Renal cortex interstitium (tissue), 11 donors: ENCODE measurements around the gene CTDSP1. TPM values are rescaled to one million over a fixed set of nuclear protein-coding genes. Genes with fewer than 3 reads are reported as not detected.

Experiments used
- DNase-seq, 11 donors: peaks; one replicate each; pipeline ENCODE4 v3.0.0-alpha.2; 2013; ENCODE audit warnings: low read depth in 9 of 11, low spot score in 4 of 11; ENCODE audit errors: extremely low read depth in 1 of 11
- polyA plus RNA-seq, 3 donors: library from polyadenylated mRNA; unstranded; fragments of 120-200 nt; gene quantifications; one replicate each; pipeline ENCODE4 v1.2.1, GENCODE V29; 2013; ENCODE audit not compliant: insufficient read length in 3 of 3

The CTDSP1 gene
- polyA plus RNA-seq, 3 donors = 122 to 161 (median 157) TPM

- DNase-seq = peak; percentile 68 to 95 (median 93)
Measured at GRCh38 chr2:218406209-218406948, 6.7 kb downstream of the CTDSP1 start.

GRCh38 chr2:218406949-218407618, 7.4 kb downstream of the CTDSP1 start:
- DNase-seq = peak in 1 of 11 donors; percentile 37

DNA sequence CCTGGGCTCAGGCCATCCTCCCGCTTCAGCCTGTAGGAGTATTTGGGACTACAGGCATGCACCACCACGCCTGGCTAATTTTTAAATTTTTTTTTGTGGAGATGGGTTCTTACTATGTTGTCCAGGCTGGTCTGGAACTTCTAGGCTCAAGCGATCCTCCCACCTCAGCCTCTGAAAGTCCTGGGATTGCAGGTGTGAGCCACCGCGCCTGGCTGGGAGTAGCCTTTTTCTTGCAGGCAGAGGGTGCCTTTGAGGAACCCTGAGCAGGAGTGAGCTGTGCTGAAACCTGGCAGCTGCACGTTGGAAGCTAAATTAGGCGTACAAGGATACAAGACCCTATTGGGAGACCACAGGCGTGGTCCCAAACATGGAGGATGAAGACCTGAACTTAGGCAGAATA, 8.0 kb downstream of the CTDSP1 start:
- DNase-seq = no peak

- no peak for DNase-seq
Measured at GRCh38 chr2:218418321-218418716, 18.7 kb downstream of the CTDSP1 start.

DNA sequence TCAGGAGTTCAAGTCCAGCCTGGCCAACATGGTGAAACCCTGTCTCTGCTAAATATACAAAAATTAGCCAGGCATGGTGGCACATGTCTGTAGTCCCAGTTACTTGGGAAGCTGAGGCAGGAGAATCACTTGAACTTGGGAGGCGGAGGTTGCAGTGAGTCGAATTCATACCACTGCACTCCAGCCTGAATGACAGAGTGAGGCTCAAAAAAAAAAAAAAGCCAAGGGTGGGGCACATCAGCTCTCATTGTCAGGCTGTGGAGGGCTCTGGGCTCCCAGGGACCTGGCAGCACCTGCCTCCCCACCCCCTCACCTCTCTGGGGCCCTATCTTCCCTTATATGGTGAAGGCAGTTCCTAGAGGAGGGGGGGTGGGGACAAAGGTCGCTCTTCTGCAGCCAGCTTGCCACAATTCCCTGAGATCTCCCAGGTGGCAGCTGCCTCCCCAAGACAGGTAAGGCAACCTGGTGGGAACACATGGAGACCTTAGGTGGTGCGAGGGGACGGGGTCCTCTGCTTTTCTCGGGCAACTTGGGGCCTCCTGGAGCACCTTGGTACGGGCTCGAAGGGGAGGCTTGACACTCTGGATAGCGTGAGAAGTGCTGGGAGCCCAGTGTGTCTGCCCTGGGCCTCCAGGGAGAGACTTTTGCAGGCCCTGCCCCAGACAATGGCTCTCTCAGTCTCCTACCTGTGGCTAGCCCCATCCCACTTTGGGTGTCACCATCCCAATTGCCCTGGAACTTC, 19.2 kb downstream of the CTDSP1 start, which contains the start of gene VIL1:
TSS of gene VIL1 (plus strand) at position 407 of the 742 bp plus-strand sequence. CDS start 4,656 bp downstream, outside the sequence.
- DNase-seq = no peak

DNA sequence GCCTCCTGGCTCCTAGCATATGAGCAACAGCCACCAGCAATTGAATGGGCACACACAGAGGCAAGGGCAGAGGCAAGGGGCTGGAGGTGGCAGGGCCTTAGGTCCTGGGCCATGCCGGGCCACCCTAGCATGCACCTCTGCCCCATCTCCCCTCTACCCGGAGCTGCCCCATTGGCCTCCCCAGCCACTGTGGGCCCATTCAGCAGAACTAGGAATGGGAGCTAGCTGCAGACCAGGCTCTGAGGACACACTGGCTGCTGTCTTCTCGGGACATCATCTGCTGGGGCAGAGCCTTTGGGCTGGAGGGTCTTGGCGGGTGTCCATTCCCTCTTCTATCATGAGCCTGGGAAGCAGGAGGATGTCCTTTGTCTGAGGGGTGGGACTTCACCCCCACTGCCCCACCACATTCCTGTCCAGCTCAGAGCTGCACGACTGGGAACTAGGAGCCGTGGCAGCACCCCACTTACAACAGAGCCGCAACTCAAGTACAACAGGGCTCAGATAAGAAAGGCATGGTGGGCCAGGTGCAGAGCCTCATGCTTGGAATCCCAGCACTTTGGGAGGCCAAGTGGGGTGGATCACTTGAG, 20.1 kb downstream of the CTDSP1 start:
- no peak for DNase-seq

- DNase-seq = no peak
Measured at GRCh38 chr2:218421027-218421426, 21.4 kb downstream of the CTDSP1 start.

DNA sequence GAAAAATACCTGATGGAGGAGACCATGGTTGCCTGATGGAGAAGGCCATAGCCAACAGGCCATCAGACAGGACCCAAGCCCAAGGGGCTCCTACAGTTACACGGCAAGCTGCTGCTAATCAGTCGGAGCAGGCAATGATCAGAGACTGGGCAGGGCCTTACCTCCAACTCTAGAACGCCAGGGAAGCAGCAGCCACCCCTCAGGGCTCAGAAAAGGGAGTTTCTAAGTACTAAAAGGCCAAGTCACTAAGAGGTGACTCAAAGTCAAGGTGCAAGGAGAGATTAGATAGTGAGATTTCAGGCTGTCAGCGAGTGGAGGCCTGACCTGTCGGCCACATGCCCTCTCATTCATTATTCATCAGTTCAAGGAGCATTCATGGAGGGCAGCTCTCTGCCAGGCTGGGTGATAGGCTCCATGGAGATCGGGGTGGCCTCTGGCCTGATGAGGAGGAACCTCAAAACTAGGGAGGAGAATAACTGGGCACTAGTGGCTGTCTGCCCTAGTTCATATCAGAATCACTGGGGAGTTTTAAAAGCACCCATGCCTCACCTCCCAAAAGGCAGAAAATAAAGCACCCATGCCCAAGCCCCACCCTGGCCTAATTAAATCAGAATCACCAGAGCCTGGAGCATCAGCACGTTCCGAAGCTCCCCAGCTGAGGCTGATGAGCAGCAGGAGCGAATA, 22.9 kb downstream of the CTDSP1 start:
- DNase-seq = no peak

DNA sequence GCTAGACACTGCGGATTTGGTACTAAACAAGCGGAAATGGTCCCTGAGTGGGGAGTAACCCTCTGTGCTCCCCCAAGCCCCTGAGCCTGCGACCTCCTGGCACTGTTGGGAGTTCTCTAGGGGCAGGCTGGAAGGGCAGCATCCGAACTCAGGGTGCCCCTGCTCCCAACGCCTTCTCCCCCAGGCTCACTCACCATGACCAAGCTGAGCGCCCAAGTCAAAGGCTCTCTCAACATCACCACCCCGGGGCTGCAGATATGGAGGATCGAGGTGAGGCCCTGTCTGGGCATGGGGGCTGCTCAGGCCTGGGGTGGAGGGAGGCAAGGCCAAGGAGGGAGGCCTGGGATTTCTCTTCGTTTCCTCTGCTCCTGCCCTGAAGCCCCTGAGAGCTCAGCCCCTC, 23.9 kb downstream of the CTDSP1 start:
- DNase-seq = no peak

DNA sequence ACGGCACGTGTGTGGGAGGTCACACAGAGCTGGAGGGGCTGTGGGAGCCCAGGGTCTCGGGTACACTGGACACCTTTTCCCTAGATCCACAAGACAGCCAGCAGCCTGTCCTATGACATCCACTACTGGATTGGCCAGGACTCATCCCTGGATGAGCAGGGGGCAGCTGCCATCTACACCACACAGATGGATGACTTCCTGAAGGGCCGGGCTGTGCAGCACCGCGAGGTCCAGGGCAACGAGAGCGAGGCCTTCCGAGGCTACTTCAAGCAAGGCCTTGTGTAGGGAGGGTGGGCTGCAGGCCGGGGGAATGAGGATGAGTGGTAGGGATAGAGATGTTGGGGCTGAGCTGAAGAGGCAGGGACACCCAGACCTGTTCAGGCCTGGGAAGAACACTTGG, 25.9 kb downstream of the CTDSP1 start:
- no peak for DNase-seq

DNA sequence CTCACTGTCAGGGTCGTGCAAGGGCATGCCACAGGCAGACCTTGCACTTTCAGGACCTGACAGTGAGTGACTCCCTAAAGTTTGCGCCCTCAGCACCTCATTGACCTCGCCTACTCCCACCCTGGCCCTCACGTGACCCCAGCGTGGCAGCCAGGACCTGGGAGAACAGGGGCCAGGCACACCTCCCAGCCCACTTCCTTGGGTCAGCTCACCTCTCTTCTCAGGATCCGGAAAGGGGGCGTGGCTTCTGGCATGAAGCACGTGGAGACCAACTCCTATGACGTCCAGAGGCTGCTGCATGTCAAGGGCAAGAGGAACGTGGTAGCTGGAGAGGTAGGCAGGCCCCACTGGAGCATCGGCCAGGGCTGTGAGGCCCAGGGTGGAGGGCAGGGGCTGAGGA, 28.1 kb downstream of the CTDSP1 start:
- no peak for DNase-seq

DNA sequence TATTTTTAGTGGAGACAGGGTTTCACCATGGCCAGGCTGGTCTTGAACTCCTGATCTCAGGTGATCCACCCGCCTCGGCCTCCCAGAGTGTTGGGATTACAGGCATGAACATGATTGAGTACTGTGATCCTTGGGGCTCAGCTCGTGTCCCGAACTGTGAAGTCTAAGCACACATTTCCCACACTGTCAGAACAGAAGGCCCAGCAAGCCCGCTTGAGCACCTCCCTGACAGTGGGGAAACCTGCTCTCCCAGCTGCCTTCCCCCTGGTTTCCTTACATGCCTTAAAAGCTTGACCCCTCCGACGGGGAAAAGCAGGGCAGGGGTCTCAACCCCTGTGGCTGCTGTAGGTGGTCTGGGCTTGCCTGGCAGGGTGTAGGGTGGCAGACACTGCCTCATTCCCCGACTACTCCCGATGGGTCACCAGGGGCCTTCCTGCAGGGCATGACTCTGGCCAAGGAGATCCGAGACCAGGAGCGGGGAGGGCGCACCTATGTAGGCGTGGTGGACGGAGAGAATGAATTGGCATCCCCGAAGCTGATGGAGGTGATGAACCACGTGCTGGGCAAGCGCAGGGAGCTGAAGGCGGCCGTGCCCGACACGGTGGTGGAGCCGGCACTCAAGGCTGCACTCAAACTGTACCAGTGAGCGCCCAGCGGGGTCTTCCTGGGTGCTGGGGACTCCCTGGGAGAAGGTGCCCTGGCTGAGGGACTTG, 29.3 kb downstream of the CTDSP1 start:
- DNase-seq = no peak

DNA sequence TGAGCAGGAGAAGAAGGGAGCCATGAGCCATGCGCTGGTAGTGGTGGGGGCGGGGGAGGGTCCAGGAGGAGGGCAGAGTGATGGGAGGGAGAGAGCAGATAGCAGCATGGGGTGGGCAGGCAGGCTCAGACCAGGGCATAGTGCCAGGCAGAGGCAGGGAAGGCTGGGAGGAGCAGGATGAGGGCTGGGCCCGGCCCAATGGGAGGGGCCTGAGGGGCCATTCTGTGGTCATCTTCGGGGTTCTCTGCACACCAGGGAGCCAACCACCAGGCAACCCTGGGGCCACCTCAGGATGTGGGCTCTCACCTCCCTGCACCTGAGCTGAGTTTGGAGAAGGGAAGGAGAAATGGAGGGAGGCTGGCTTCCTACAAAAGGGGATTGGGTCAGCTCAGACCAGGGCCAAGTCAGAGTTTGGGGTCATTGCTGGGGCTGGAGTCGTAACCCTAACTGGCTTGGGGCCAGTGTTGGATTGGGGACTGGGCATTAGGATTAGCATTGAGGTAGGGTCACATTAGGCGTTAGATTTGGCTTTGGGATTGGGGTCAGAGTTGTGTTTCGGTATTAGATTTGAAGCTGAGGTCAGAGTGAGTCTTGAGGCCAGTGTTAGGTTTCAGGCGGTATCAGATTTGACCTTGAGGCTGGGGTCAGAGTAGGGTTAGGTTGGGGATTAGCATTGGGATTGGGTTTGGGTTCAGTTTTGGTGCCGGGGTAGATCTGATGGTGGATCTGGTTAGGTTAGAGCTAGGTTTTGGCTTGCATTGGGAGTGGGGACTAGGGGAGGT, 30.4 kb downstream of the CTDSP1 start:
- no peak for DNase-seq

DNA sequence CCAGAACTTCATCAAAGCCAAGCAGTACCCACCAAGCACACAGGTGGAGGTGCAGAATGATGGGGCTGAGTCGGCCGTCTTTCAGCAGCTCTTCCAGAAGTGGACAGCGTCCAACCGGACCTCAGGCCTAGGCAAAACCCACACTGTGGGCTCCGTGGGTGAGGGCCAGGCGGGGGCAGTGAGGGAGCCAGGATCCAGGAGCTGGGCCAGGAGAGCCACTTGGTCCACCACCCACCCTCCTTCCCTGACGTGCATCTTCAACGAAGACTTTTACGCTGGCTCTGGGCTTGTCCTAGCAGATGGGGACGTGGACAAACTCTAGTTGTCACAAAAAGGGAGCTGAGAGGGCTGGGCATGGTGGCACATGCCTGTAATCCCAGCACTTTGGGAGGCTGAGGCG, 31.1 kb downstream of the CTDSP1 start:
- no peak for DNase-seq

DNA sequence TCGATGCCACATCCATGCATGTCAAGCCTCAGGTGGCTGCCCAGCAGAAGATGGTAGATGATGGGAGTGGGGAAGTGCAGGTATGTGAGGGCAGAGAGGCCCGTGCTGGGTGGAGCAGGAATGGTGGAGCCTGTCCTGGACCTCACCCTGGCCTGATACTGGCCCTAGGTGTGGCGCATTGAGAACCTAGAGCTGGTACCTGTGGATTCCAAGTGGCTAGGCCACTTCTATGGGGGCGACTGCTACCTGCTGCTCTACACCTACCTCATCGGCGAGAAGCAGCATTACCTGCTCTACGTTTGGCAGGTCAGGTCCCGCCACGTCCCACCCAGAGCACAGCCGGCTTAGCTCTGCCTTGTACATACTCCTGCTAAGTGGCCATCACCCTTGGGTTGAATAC, 32.2 kb downstream of the CTDSP1 start:
- no peak for DNase-seq

GRCh38 chr2:218432676-218433365, 33.2 kb downstream of the CTDSP1 start:
- no peak for DNase-seq

GRCh38 chr2:218434456-218434855, 34.8 kb downstream of the CTDSP1 start:
- DNase-seq = no peak
